ENCODE measurements around the gene CHD3. TPM values are rescaled to one million over a fixed set of nuclear protein-coding genes. Genes with fewer than 3 reads are reported as not detected.

CHD3 gene
- total and polyA plus RNA-seq, 2 experiments from 2014 or later = 2.9 to 9.7 TPM

- H3K4me1 Mint-ChIP-seq = peaks cover 13% of the 10 kb centered on the region; the same call in 2 of the 3 replicates
- H3K27me3 Mint-ChIP-seq (ENCODE audit: insufficient read depth, low read depth, poor library complexity) = peaks cover 45% of the 10 kb centered on the region
- H3K4me2 ChIP-seq = no peak overlapping the region
- peaks cover 7% of the 10 kb centered on the region; the same call in 1 of the 2 replicates for H3K4me1 ChIP-seq (ENCODE audit: insufficient read depth)
- no peak overlapping the region for H3K4me3 ChIP-seq
- 0 out of 2 replicates have a peak, but pooled peaks cover under 1% of the 10 kb centered on the region for H3F3A ChIP-seq (replicated peaks; ENCODE audit: low read depth)
- no peaks in the 10 kb centered on the region; the same call in 1 of the 2 replicates for H4K20me1 ChIP-seq (replicated peaks; ENCODE audit: insufficient read depth)
- H3K79me2 ChIP-seq (replicated peaks; ENCODE audit: insufficient read depth) = no peaks in the 10 kb centered on the region
- H3K9me2 ChIP-seq (ENCODE audit: insufficient read depth) = no peaks in the 10 kb centered on the region
- H3K4me3 Mint-ChIP-seq = no peak overlapping the region
- no peak overlapping the region for H3K27ac Mint-ChIP-seq
- no peak overlapping the region for H2AFZ ChIP-seq
- ATAC-seq (no peak), DNase-seq (ENCODE audit: low spot score) (peak; percentile 51)
- H3K36me3 ChIP-seq (ENCODE audit: insufficient read depth) = no peaks in the 10 kb centered on the region
- TF ChIP-seq CREB1 (CRISPR knock-in tag; IDR thresholded peaks at IDR 0.05; ENCODE audit: low read depth) (no peak), NANOG (IDR thresholded peaks at IDR 0.05; ENCODE audit: borderline replicate concordance) (no peak), STAT1 (IDR thresholded peaks at IDR 0.05; ENCODE audit: unreplicated experiment) (no peak), EZH2phosphoT487 (IDR thresholded peaks at IDR 0.05; ENCODE audit: unreplicated experiment) (no peak), ETS1 (IDR thresholded peaks at IDR 0.05) (no peak), ZNF331 (CRISPR knock-in tag; IDR thresholded peaks at IDR 0.05; ENCODE audit: low read depth) (no peak), REST (IDR thresholded peaks at IDR 0.05; ENCODE audit: unreplicated experiment) (no peak), EZH2 (IDR thresholded peaks at IDR 0.05; ENCODE audit: low read depth, unreplicated experiment) (no peak)
- peaks cover 82% of the 10 kb centered on the region for H3K27me3 ChIP-seq (ENCODE audit: insufficient read depth)
- no peak overlapping the region for H3K27ac ChIP-seq (ENCODE audit: low read depth)
- H3K36me3 Mint-ChIP-seq (ENCODE audit: low read depth) = no peaks in the 10 kb centered on the region; the same call in 2 of the 3 replicates
- no peaks in the 10 kb centered on the region; the same call in 2 of the 3 replicates for H3K9me3 Mint-ChIP-seq
Observed at GRCh38 chr17:7846765-7847661, 41.6 kb upstream of the CHD3 start.

GRCh38 chr17:7848131-7848579 is 40.4 kb upstream of the CHD3 start:
- Mint-ChIP-seq H3K4me1 (peaks cover 22% of the 10 kb centered on the region), H3K4me3 (no peak overlapping the region)
- H3K36me3 ChIP-seq (ENCODE audit: insufficient read depth) = no peaks in the 10 kb centered on the region
- TF ChIP-seq STAT1 (IDR thresholded peaks at IDR 0.05; ENCODE audit: unreplicated experiment) = no peak
- TF ChIP-seq EZH2phosphoT487 (IDR thresholded peaks at IDR 0.05; ENCODE audit: unreplicated experiment) = no peak
- TF ChIP-seq ZNF331 (CRISPR knock-in tag; IDR thresholded peaks at IDR 0.05; ENCODE audit: low read depth) = no peak
- TF ChIP-seq CTCF (conservative IDR thresholded peaks at IDR 0.05; ENCODE audit: low read depth in 2 of 2) = no peak

More at GRCh38 chr17:7848131-7848579, 40.4 kb upstream of the CHD3 start:
- H3K27me3 Mint-ChIP-seq (ENCODE audit: insufficient read depth, low read depth, poor library complexity) = peaks cover 45% of the 10 kb centered on the region
- Histone ChIP-seq H3K4me2 (no peak overlapping the region), H3K79me2 (replicated peaks; ENCODE audit: insufficient read depth) (no peaks in the 10 kb centered on the region), H3K27me3 (ENCODE audit: insufficient read depth) (peaks cover 83% of the 10 kb centered on the region), H3K27ac (ENCODE audit: low read depth) (no peak overlapping the region), H3K4me3 (no peak overlapping the region), H3K9me2 (ENCODE audit: insufficient read depth) (no peaks in the 10 kb centered on the region), H3K4me1 (ENCODE audit: insufficient read depth) (peaks cover 13% of the 10 kb centered on the region; the same call in 1 of the 2 replicates), H3F3A (replicated peaks; ENCODE audit: low read depth) (0 out of 2 replicates have a peak, but pooled peaks cover 7% of the 10 kb centered on the region), H4K20me1 (replicated peaks; ENCODE audit: insufficient read depth) (no peaks in the 10 kb centered on the region; the same call in 1 of the 2 replicates), H2AFZ (no peak overlapping the region)
- H3K27ac Mint-ChIP-seq = no peak overlapping the region
- DNase-seq (ENCODE audit: low spot score) = no peak
- no peaks in the 10 kb centered on the region; the same call in 2 of the 3 replicates for H3K9me3 Mint-ChIP-seq
- no peaks in the 10 kb centered on the region; the same call in 2 of the 3 replicates for H3K36me3 Mint-ChIP-seq (ENCODE audit: low read depth)
- no peak for ATAC-seq

Measured in GM23338 (cell line).